A549 (cell line): ENCODE measurements around the gene S100A8. TPM values are rescaled to one million over a fixed set of nuclear protein-coding genes. Genes with fewer than 3 reads are reported as not detected.

Experiments
- ATAC-seq, 2 experiments: fragments of 200-7000 bp in 1 of 2; fragments of >200 bp in 1 of 2; cut with Nextera tagmentation in 1 of 2; cut with Tn5 transposase in 1 of 2; 3 replicates each; pipeline versions ENCODE4 v1.8.0 to v1.9.1; 2018 to 2020; ENCODE audit warnings: mild to moderate bottlenecking in 1 of 2, moderate library complexity in 1 of 2
- CTCF ChIA-PET: fragments of 300-600 bp; sonication (Branson Sonifier 250); formaldehyde crosslinking; extraction: SDS; loops from one replicate; lab custom pipeline; 2021; ENCODE audit warnings: antibody characterized with exemption, inconsistent platforms; lab: Yijun Ruan, JAX
- POLR2A ChIA-PET: fragments of 350-600 bp; formaldehyde crosslinking; extraction: SDS; loops from one replicate; lab custom pipeline; 2021; ENCODE audit warnings: antibody characterized with exemption, inconsistent platforms; lab: Yijun Ruan, JAX
- DNase-seq, 2 experiments: peaks; one replicate each; pipeline versions ENCODE4 v3.0.0 to v3.0.0-alpha.2; 2011 to 2016; ENCODE audit warnings: low read depth in 1 of 2, low spot score in 1 of 2
- FAIRE-seq: peaks from 2 replicates; lab custom pipeline; 2011; peaks lifted over from hg19 to GRCh38; lab: Jason Lieb, UNC
- H3K27ac ChIP-seq, 2 experiments: fragments of >200 bp; sonication (Bioruptor Twin); formaldehyde crosslinking; 3 replicates each; pipeline ENCODE4 v1.5.1; 2016 to 2017
- H3K4me1 ChIP-seq: fragments of >200 bp; sonication (Bioruptor Twin); formaldehyde crosslinking; 3 replicates; pipeline ENCODE4 v1.6.1; 2016
- H3K4me2 ChIP-seq: fragments of >200 bp; sonication (Bioruptor Twin); formaldehyde crosslinking; 3 replicates; pipeline ENCODE4 v1.6.1; 2016
- H3K4me3 ChIP-seq: fragments of >200 bp; sonication (Bioruptor Twin); formaldehyde crosslinking; 3 replicates; pipeline ENCODE4 v1.5.1; 2016
- H3K9me3 ChIP-seq: fragments of >200 bp; sonication (Bioruptor Twin); formaldehyde crosslinking; 3 replicates; pipeline ENCODE4 v1.6.1; 2016
- CBX2 ChIP-seq: fragments of 200-600 bp; sonication (generic); IDR thresholded peaks from 2 replicates; pipeline ENCODE4 v1.6.1; 2016; ENCODE audit warnings: low read depth, mild to moderate bottlenecking, borderline replicate concordance
- CEBPB ChIP-seq, 2 experiments: fragments of >200 bp in 1 of 2; sonication (Bioruptor Twin) in 1 of 2; formaldehyde crosslinking in 1 of 2; IDR thresholded peaks; 2 replicates each; pipeline ENCODE4 v1.6.1; 2012 to 2016
- CHD2 ChIP-seq: fragments of 150-350 bp; IDR thresholded peaks from 2 replicates; pipeline ENCODE4 v1.6.1; 2014; ENCODE audit warnings: low read length; ENCODE audit not compliant: partially characterized antibody
- EHMT2 ChIP-seq: fragments of 200-600 bp; sonication (generic); IDR thresholded peaks from 2 replicates; pipeline ENCODE4 v1.6.1; 2016; ENCODE audit warnings: antibody characterized with exemption, low read depth, mild to moderate bottlenecking, moderate library complexity
- ESRRA ChIP-seq: fragments of 150-350 bp; IDR thresholded peaks from 2 replicates; pipeline ENCODE4 v1.6.1; 2014; ENCODE audit warnings: mild to moderate bottlenecking, low read length, borderline replicate concordance
- FOSB ChIP-seq: fragments of 250-450 bp; sonication (Bioruptor Pico); IDR thresholded peaks from 2 replicates; pipeline ENCODE4 v1.5.0; 2020; ENCODE audit warnings: mild to moderate bottlenecking, moderate library complexity
- FOSL2 ChIP-seq, 2 experiments: fragments of 450-650 bp in 1 of 2; fragments of >200 bp in 1 of 2; sonication (Bioruptor Twin) in 1 of 2; formaldehyde crosslinking; IDR thresholded peaks; 2 replicates each; pipeline versions ENCODE4 v1.5.0 to v1.6.1; 2016 to 2020; ENCODE audit warnings: mild to moderate bottlenecking in 1 of 2, moderate library complexity in 1 of 2
- FOXS1 ChIP-seq: fragments of 250-450 bp; sonication (Bioruptor Pico); IDR thresholded peaks from 2 replicates; pipeline ENCODE4 v1.5.0; 2020; ENCODE audit warnings: mild to moderate bottlenecking, moderate library complexity
- HDAC2 ChIP-seq: fragments of 200-600 bp; sonication (generic); IDR thresholded peaks from 2 replicates; pipeline ENCODE4 v1.6.1; 2016
- HOXB5 ChIP-seq: fragments of 250-450 bp; sonication (Bioruptor Pico); IDR thresholded peaks from 2 replicates; pipeline ENCODE4 v1.5.0; 2020; ENCODE audit warnings: mild to moderate bottlenecking, moderate library complexity
- JUN ChIP-seq, 2 experiments: fragments of >200 bp; sonication (Bioruptor Twin); formaldehyde crosslinking; IDR thresholded peaks; 2 replicates in 1 of 2; 3 replicates in 1 of 2; pipeline ENCODE4 v1.6.1; 2016 to 2017
- JUNB ChIP-seq: fragments of >200 bp; sonication (Bioruptor Twin); formaldehyde crosslinking; IDR thresholded peaks from 2 replicates; pipeline ENCODE4 v1.6.1; 2016
- NPAS2 ChIP-seq: fragments of 250-450 bp; sonication (Bioruptor Pico); IDR thresholded peaks from 2 replicates; pipeline ENCODE4 v1.8.0; 2022; ENCODE audit warnings: mild to moderate bottlenecking, moderate library complexity, borderline replicate concordance
- NR3C1 ChIP-seq: fragments of >200 bp; sonication (Bioruptor Twin); formaldehyde crosslinking; IDR thresholded peaks from 3 replicates; pipeline ENCODE4 v1.6.1; 2017
- PHF8 ChIP-seq: fragments of 200-600 bp; sonication (generic); IDR thresholded peaks from 2 replicates; pipeline ENCODE4 v1.6.1; 2016; ENCODE audit warnings: low read depth, mild to moderate bottlenecking, antibody characterized with exemption, moderate library complexity, borderline replicate concordance
- RAD21 ChIP-seq, 2 experiments: fragments of >200 bp in 1 of 2; sonication (Bioruptor Twin) in 1 of 2; formaldehyde crosslinking in 1 of 2; IDR thresholded peaks in 1 of 2; conservative IDR thresholded peaks in 1 of 2; 2 replicates in 1 of 2; 3 replicates in 1 of 2; pipeline ENCODE4 v1.6.1; 2012 to 2018; ENCODE audit warnings: inconsistent platforms in 1 of 2
- RCOR1 ChIP-seq: fragments of 150-350 bp; IDR thresholded peaks from 2 replicates; pipeline ENCODE4 v1.6.1; 2014; ENCODE audit warnings: antibody characterized with exemption, low read length, low read depth
- TFCP2L1 ChIP-seq: fragments of 250-450 bp; sonication (Bioruptor Pico); IDR thresholded peaks from 2 replicates; pipeline ENCODE4 v1.5.0; 2021; ENCODE audit warnings: mild to moderate bottlenecking
- TP53 ChIP-seq: fragments of 250-450 bp; sonication (Bioruptor Pico); IDR thresholded peaks from 2 replicates; pipeline ENCODE4 v1.5.0; 2021; ENCODE audit warnings: mild to moderate bottlenecking, moderate library complexity
- whole genome bisulfite sequencing: methylation state at CpG from one replicate; pipeline ENCODE4 v1.1.6; 2017; ENCODE audit errors: missing lambda C conversion rate; 5-methylcytosine and 5-hydroxymethylcytosine counted together
- polyA plus RNA-seq, 4 experiments: library from polyadenylated mRNA; depleted of rRNA in 3 of 4; stranded (reverse); fragments of >200 nt; fragmentation: RNase III in 1 of 4; extraction: RNeasy Plus Mini Kit Qiagen cat#74134 plus additional on column Dnase treatment in 1 of 4; gene quantifications; 2 replicates in 3 of 4; 3 replicates in 1 of 4; pipeline ENCODE4 v1.2.3, GENCODE V29; 2011 to 2017
- TF ChIP-seq, protein P1 (sequence below): fragments of >200 bp; sonication (Bioruptor Twin); formaldehyde crosslinking; IDR thresholded peaks from 2 replicates; pipeline ENCODE4 v1.6.1; 2016
- TF ChIP-seq, protein P2 (sequence below): fragments of 250-450 bp; sonication (Bioruptor Pico); IDR thresholded peaks from 2 replicates; pipeline ENCODE4 v1.5.0; 2021; ENCODE audit warnings: mild to moderate bottlenecking, moderate library complexity, borderline replicate concordance
- TF ChIP-seq, protein P3 (sequence below): fragments of 250-450 bp; sonication (Bioruptor Pico); IDR thresholded peaks from 2 replicates; pipeline ENCODE4 v1.5.0; 2020; ENCODE audit warnings: low read depth, mild to moderate bottlenecking, moderate library complexity
- TF ChIP-seq, protein P4 (sequence below): fragments of 450-650 bp; IDR thresholded peaks from 2 replicates; pipeline ENCODE4 v1.6.1; 2014; ENCODE audit warnings: antibody characterized with exemption
- TF ChIP-seq, protein P5 (sequence below): fragments of >200 bp; sonication (Bioruptor Twin); formaldehyde crosslinking; IDR thresholded peaks from 3 replicates; pipeline ENCODE4 v1.6.1; 2016

S100A8 gene
- polyA plus RNA-seq, 2 of the 4 experiments (the other 2 are of a cell fraction) = not detected

DNA sequence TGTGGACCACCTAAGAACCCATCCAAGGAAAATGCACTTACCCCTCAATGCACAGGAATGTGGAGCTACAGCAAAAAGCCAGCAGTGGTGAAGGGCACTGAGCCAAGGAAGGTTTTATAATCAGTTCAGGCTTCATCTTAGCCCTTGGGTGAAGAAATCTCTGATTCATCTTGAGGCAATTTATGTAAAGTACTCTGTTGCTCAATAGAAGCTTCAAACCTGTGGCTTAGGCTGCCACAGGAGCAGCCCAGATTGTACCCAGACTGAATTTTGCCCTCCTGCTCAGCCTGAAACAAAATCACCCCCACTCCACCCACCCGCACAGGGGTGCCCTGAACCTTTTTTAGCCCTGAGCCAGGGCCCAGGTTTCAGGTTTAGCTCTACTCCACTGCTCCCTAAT is 15.4 kb downstream of the S100A8 start, which contains the start of gene S100A12:
TSS of gene S100A12 (minus strand) at position 111 of the 400 bp plus-strand sequence. CDS start 1,029 bp downstream, outside the sequence.
- TF ChIP-seq JUNB = peak; percentile 33; the same call in 1 of the 2 replicates
- TF ChIP-seq NPAS2 (CRISPR knock-in tag) = no peak
- TF ChIP-seq FOSL2 (IDR thresholded peaks at IDR 0.05) = peak; percentile 6; the same call in 1 of the 2 replicates
- no peak for TF ChIP-seq FOSL2 (CRISPR knock-in tag; IDR thresholded peaks at IDR 0.05)
- no peak for TF ChIP-seq ESRRA
- TF ChIP-seq CEBPB (IDR thresholded peaks at IDR 0.05) = peak; percentile 69 to 87
- TF ChIP-seq, protein P1, sequence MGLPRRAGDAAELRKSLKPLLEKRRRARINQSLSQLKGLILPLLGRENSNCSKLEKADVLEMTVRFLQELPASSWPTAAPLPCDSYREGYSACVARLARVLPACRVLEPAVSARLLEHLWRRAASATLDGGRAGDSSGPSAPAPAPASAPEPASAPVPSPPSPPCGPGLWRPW = 0 out of 2 replicates have a peak, but pooled peaks have one; percentile 21
- Histone ChIP-seq H3K4me3 (no peak within 1 kb of the TSS), H3K27ac (peak within 1 kb of the TSS in 1 of 2 experiments; percentile 33; a peak in 2 of 6 replicates), H3K9me3 (peaks cover 2% of the 10 kb centered on the region; the same call in 1 of the 3 replicates), H3K4me1 (peaks cover 5% of the 10 kb centered on the region; the same call in 1 of the 3 replicates), H3K4me2 (0 out of 3 replicates have a peak within 1 kb of the TSS, but pooled peaks have one; percentile 21)
- POLR2A ChIA-PET = interaction anchor here (1.4 kb wide), 1 partner anchor 115 kb away, joined by 4 read pairs; no protein-coding TSS in a partner anchor
- peak; percentile 74 to 79 for ATAC-seq
- 0% methylated on average over 1 of the region's 1 CpG for WGBS
- FAIRE-seq = no peak
- CTCF ChIA-PET = interaction anchor here (1.0 to 6.0 kb wide), 4 partner anchors 8 to 119 kb away, joined by 3 to 41 read pairs (median 9); no protein-coding TSS in a partner anchor
- peak in 1 of 2 experiments; percentile 13 for DNase-seq

DNA sequence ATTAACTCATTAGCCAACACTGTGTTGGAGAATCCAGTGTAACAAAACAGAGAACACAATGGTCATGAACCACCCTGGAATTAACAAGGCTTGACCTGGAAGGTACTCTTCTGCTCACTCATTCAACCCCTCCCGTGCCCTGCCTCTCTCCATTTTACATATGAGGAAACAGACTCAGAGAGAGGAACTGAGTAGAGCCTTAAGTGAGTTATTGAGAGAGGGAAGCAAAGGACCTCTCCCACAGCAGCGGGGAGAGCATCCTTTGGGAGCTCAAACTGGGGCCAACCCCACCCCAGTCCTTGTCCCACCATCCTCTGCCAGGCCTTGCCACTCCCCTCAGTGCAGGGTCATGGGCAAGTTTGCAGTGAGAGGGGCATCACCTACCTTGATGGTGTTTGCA is 16.8 kb downstream of the S100A8 start:
- H3K4me1 ChIP-seq = peaks cover 5% of the 10 kb centered on the region; the same call in 1 of the 3 replicates
- ChIA-PET POLR2A (no interaction called here), CTCF (interaction anchor here (1.2 to 6.0 kb wide), 4 partner anchors 11 to 121 kb away, joined by 4 to 41 read pairs (median 5); partner anchors contain the start of gene S100A9)
- ATAC-seq = no peak
- H3K4me3 ChIP-seq = no peak overlapping the region
- WGBS = 0% methylated on average over 2 of the region's 2 CpGs
- no peak for DNase-seq
- H3K27ac ChIP-seq = no peak overlapping the region
- H3K4me2 ChIP-seq = no peak overlapping the region
- TF ChIP-seq CBX2 = no peak
- no peak for TF ChIP-seq FOSL2 (IDR thresholded peaks at IDR 0.05)
- no peak for TF ChIP-seq FOSL2 (CRISPR knock-in tag; IDR thresholded peaks at IDR 0.05)
- TF ChIP-seq FOXS1 (CRISPR knock-in tag) = no peak
- no peak for TF ChIP-seq EHMT2
- no peak for TF ChIP-seq JUN (IDR thresholded peaks at IDR 0.05)
- TF ChIP-seq, protein P2, sequence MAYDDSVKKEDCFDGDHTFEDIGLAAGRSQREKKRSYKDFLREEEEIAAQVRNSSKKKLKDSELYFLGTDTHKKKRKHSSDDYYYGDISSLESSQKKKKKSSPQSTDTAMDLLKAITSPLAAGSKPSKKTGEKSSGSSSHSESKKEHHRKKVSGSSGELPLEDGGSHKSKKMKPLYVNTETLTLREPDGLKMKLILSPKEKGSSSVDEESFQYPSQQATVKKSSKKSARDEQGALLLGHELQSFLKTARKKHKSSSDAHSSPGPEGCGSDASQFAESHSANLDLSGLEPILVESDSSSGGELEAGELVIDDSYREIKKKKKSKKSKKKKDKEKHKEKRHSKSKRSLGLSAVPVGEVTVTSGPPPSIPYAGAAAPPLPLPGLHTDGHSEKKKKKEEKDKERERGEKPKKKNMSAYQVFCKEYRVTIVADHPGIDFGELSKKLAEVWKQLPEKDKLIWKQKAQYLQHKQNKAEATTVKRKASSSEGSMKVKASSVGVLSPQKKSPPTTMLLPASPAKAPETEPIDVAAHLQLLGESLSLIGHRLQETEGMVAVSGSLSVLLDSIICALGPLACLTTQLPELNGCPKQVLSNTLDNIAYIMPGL (CRISPR knock-in tag) = no peak
- no peak for TF ChIP-seq PHF8
- no peak for TF ChIP-seq TFCP2L1 (CRISPR knock-in tag)
- no peak for FAIRE-seq
- H3K9me3 ChIP-seq = no peaks in the 10 kb centered on the region

DNA sequence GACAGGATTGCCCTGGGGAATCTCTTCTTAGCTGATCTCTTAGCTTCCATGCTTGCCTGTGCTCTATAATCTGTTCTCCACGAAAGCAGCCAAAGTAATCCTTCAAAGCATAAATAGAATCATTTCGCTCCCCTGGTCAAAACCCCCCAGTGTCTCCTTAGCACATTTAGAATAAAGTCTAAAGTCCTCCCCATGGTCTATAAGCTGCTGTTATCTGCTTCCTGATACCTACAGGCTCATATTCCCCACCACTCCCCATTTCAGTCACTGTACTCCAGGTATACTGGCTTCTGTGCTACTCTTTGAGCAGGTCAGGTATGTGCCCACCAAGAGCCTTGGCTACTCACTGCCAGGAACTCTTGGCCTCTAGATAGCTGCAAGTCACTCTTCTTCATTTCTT is 18.3 kb downstream of the S100A8 start:
- ATAC-seq (no peak), DNase-seq (no peak), FAIRE-seq (no peak)
- Histone ChIP-seq H3K4me1 (peaks cover 5% of the 10 kb centered on the region; the same call in 1 of the 3 replicates), H3K4me3 (no peak overlapping the region), H3K9me3 (no peaks in the 10 kb centered on the region), H3K4me2 (no peak overlapping the region), H3K27ac (no peak overlapping the region)
- CTCF ChIA-PET = interaction anchor here (0.7 to 6.0 kb wide), 4 partner anchors 19 to 123 kb away, joined by 3 to 41 read pairs (median 4); no protein-coding TSS in a partner anchor
- 11% methylated on average over 2 of the region's 2 CpGs for WGBS
- POLR2A ChIA-PET = no interaction called here
- TF ChIP-seq HDAC2 (no peak), FOSL2 (IDR thresholded peaks at IDR 0.05) (no peak), FOSL2 (CRISPR knock-in tag; IDR thresholded peaks at IDR 0.05) (no peak), HOXB5 (no peak), PHF8 (no peak), ESRRA (no peak), RCOR1 (no peak), FOSB (CRISPR knock-in tag) (no peak), NR3C1 (no peak), CHD2 (no peak), JUNB (no peak), EHMT2 (no peak), RAD21 (conservative IDR thresholded peaks at IDR 0.05 in 1 of 2, IDR thresholded peaks at IDR 0.05 in 1 of 2) (no peak), TP53 (no peak)
- TF ChIP-seq, protein P3, sequence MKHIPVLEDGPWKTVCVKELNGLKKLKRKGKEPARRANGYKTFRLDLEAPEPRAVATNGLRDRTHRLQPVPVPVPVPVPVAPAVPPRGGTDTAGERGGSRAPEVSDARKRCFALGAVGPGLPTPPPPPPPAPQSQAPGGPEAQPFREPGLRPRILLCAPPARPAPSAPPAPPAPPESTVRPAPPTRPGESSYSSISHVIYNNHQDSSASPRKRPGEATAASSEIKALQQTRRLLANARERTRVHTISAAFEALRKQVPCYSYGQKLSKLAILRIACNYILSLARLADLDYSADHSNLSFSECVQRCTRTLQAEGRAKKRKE (CRISPR knock-in tag) = no peak
- TF ChIP-seq, protein P4, sequence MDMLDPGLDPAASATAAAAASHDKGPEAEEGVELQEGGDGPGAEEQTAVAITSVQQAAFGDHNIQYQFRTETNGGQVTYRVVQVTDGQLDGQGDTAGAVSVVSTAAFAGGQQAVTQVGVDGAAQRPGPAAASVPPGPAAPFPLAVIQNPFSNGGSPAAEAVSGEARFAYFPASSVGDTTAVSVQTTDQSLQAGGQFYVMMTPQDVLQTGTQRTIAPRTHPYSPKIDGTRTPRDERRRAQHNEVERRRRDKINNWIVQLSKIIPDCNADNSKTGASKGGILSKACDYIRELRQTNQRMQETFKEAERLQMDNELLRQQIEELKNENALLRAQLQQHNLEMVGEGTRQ = no peak
- TF ChIP-seq, protein P5, sequence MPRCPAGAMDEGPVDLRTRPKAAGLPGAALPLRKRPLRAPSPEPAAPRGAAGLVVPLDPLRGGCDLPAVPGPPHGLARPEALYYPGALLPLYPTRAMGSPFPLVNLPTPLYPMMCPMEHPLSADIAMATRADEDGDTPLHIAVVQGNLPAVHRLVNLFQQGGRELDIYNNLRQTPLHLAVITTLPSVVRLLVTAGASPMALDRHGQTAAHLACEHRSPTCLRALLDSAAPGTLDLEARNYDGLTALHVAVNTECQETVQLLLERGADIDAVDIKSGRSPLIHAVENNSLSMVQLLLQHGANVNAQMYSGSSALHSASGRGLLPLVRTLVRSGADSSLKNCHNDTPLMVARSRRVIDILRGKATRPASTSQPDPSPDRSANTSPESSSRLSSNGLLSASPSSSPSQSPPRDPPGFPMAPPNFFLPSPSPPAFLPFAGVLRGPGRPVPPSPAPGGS = no peak
